Spinal cord (tissue), 10 donors: ENCODE measurements around the gene CCR9. TPM values are rescaled to one million over a fixed set of nuclear protein-coding genes. Genes with fewer than 3 reads are reported as not detected.

ENCODE experiments used
- DNase-seq, 6 donors: peaks; one replicate each; pipeline versions ENCODE4 v3.0.0 to v3.0.0-alpha.2; 2013 to 2015; ENCODE audit warnings: low spot score in 6 of 6, low read depth in 4 of 6
- H3K27ac ChIP-seq: one replicate; pipeline ENCODE4 v1.5.1; 2013; ENCODE audit warnings: low read depth, low read length, control low read depth
- H3K27me3 ChIP-seq: one replicate; pipeline ENCODE4 v1.6.1; 2013; ENCODE audit warnings: low read length; ENCODE audit not compliant: control insufficient read depth, insufficient read depth
- H3K36me3 ChIP-seq: one replicate; pipeline ENCODE4 v1.6.1; 2013; ENCODE audit warnings: low read length; ENCODE audit not compliant: control insufficient read depth, insufficient read depth
- H3K4me1 ChIP-seq: one replicate; pipeline ENCODE4 v1.6.1; 2013; ENCODE audit warnings: low read length; ENCODE audit not compliant: control insufficient read depth, insufficient read depth
- H3K4me3 ChIP-seq: one replicate; pipeline ENCODE4 v1.5.1; 2013; ENCODE audit warnings: low read depth, low read length, control low read depth
- H3K9me3 ChIP-seq: one replicate; pipeline ENCODE4 v1.6.1; 2013; ENCODE audit warnings: low read length; ENCODE audit not compliant: control insufficient read depth, insufficient read depth
- WGBS: methylation state at CpG from one replicate; pipeline ENCODE4 v1.1.5; 2013; ENCODE audit warnings: missing lambda C conversion rate; ENCODE audit not compliant: insufficient coverage; 5-methylcytosine and 5-hydroxymethylcytosine counted together
- polyA plus RNA-seq, 2 donors: library from polyadenylated mRNA; unstranded; fragments of 120-200 nt; gene quantifications; one replicate each; pipeline ENCODE4 v1.2.1, GENCODE V29; 2013; ENCODE audit not compliant: insufficient read length in 2 of 2
- total RNA-seq, 2 donors: library from RNA; depleted of rRNA in 1 of 2; stranded (reverse); fragments of 120-200 nt in 1 of 2; fragments of >200 nt in 1 of 2; gene quantifications; one replicate each; pipeline versions ENCODE4 v1.2.3 to v1.2.4, GENCODE V29; 2013 to 2014
- donor health status: healthy.

CCR9 gene
- total and polyA plus RNA-seq, 4 donors = 0.19 to 2.0 (median 0.40) TPM

DNA sequence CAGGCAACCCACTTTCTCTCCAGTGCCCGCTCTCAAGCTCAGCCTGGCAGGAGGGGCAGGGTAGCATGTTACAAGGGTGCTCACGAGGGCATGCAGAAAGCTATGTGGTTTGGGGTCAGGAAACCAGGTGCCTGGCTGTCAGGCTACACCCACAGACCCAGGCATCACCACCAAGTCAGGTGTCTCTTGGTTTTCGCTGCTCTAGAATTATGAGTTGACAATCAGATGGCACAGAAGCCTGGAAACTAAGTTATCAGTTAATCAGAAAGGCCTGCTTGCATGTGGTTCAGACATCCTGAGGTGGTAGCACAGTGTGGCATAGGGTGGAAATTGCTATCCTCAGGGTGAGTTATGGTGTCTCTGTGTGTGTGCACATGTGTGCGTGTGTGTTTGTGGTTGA lies 16.2 kb upstream of the CCR9 start:
- H3K27ac ChIP-seq = no peak overlapping the region
- no peaks in the 10 kb centered on the region for H3K4me1 ChIP-seq
- H3K27me3 ChIP-seq = no peaks in the 10 kb centered on the region
- no peaks in the 10 kb centered on the region for H3K9me3 ChIP-seq
- H3K4me3 ChIP-seq = no peak overlapping the region
- H3K36me3 ChIP-seq = no peaks in the 10 kb centered on the region
- WGBS = 86% methylated on average over 2 of the region's 4 CpGs
- DNase-seq = no peak

DNA sequence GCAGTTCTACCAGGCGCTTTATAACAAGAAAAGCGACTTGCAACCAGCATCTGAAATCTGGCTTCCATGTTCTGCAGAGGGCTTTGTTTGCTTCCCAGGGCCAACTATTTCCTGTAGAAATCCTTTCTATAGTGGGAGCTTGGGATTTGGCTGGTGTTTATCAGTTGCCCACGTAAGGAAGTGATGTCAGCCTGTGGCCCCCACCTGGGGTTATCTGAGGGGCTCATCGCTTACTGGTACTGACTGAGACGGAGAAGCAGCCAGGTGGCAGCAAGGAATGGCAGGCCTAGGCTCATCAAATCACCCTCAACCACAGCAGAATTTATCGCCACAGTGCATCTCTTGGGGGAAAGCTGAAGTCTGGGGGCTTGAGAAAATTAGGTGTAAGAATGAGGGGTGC lies 14.6 kb upstream of the CCR9 start:
- Histone ChIP-seq H3K4me3 (no peak overlapping the region), H3K4me1 (no peaks in the 10 kb centered on the region), H3K27ac (no peak overlapping the region), H3K27me3 (no peaks in the 10 kb centered on the region), H3K9me3 (no peaks in the 10 kb centered on the region), H3K36me3 (no peaks in the 10 kb centered on the region)
- 100% methylated on average over 2 of the region's 6 CpGs for WGBS
- DNase-seq = no peak

GRCh38 chr3:45872569-45872968 lies 13.8 kb upstream of the CCR9 start:
- WGBS = 60% methylated on average over 2 of the region's 2 CpGs
- H3K9me3 ChIP-seq = no peaks in the 10 kb centered on the region
- DNase-seq = no peak
- no peaks in the 10 kb centered on the region for H3K36me3 ChIP-seq
- H3K27me3 ChIP-seq = no peaks in the 10 kb centered on the region
- H3K4me3 ChIP-seq = no peak overlapping the region
- H3K4me1 ChIP-seq = no peaks in the 10 kb centered on the region
- no peak overlapping the region for H3K27ac ChIP-seq

GRCh38 chr3:45873036-45873435 lies 13.3 kb upstream of the CCR9 start:
- no peak overlapping the region for H3K27ac ChIP-seq
- no peaks in the 10 kb centered on the region for H3K9me3 ChIP-seq
- H3K27me3 ChIP-seq = no peaks in the 10 kb centered on the region
- no peak for DNase-seq
- H3K36me3 ChIP-seq = no peaks in the 10 kb centered on the region
- H3K4me1 ChIP-seq = no peaks in the 10 kb centered on the region
- H3K4me3 ChIP-seq = no peak overlapping the region

- Histone ChIP-seq H3K27ac (no peak overlapping the region), H3K4me3 (no peak overlapping the region), H3K4me1 (no peaks in the 10 kb centered on the region), H3K27me3 (no peaks in the 10 kb centered on the region), H3K9me3 (no peaks in the 10 kb centered on the region), H3K36me3 (no peaks in the 10 kb centered on the region)
- DNase-seq = no peak
- WGBS = 92% methylated on average over 4 of the region's 4 CpGs
Observed at GRCh38 chr3:45873638-45874037, 12.7 kb upstream of the CCR9 start.

DNA sequence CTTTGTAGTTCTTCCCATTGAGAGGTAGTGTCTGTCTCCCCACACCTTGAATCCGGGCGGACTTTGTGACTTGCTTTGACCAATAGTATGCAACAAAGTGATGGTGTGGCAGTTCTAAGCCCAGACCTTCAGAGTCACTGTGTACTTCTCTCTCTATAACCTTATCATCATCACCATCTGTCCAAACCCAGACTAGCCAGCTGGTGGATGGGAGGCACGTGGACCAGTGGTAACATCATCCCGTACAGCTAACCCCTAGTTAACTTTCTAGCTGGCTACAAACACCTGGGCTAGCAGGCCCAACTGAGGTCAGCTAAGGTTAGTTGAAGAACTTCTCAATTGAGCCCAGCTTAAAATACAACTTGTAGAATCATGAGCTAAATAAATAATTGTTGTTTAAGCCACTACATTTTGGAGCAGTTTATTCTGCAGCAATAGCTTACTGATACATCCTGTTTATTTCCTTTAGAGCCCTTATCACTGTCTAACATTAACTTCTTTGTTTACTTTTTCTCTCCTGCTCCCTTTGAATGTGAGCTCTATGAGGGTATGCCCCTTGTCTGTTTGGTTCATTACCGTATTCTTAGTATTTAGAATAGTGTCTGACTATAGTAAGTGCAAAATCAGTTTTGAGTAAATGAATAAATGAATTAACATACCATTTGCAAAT lies 11.5 kb upstream of the CCR9 start:
- Histone ChIP-seq H3K4me1 (no peaks in the 10 kb centered on the region), H3K4me3 (no peak overlapping the region), H3K36me3 (no peaks in the 10 kb centered on the region), H3K27me3 (no peaks in the 10 kb centered on the region), H3K9me3 (no peaks in the 10 kb centered on the region), H3K27ac (no peak overlapping the region)
- no peak for DNase-seq
- no CpG with 5 or more reads among the region's 5 CpGs for WGBS

DNA sequence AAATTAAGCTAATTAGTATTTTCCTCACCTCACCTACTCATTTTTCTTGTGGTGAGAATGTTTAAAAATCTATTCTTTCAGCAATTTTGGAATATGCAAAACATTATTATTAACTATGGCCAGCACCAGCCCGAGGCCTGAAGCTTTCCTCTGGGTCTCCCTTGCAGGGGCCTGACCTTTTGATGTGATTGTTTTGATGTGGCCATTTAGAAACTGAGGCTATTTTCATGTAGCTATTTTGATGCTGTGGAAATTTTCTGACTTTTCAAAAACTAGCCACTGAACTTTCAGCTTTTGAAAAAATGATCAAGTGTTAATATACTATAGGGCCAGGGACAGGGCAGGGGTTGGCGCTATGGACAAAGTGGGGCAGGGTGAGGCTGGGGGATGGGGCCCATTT lies 8.2 kb upstream of the CCR9 start:
- WGBS = no CpG with 5 or more reads among the region's 2 CpGs
- Histone ChIP-seq H3K4me3 (no peak overlapping the region), H3K27me3 (no peaks in the 10 kb centered on the region), H3K27ac (no peak overlapping the region), H3K4me1 (no peaks in the 10 kb centered on the region), H3K9me3 (no peaks in the 10 kb centered on the region), H3K36me3 (no peaks in the 10 kb centered on the region)
- DNase-seq = no peak

DNA sequence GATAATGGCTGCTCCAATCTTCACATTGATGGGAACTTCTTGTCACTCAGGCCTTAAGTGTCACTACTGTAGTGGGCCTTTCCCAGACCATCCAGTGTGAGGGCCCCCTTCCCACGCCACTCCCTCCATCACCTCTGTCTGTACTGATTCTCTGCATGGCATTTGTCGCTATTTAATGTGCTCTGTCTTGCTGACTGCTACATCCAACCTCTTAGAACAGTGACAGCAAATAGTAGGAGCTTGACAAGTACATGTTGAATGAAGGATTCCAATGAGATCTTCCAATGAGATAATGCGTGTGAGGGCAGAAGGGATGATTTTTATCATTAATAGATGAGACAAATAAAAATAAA lies 5.6 kb upstream of the CCR9 start:
- Histone ChIP-seq H3K4me3 (no peak overlapping the region), H3K27ac (no peak overlapping the region), H3K36me3 (no peaks in the 10 kb centered on the region), H3K4me1 (no peaks in the 10 kb centered on the region), H3K9me3 (no peaks in the 10 kb centered on the region), H3K27me3 (no peaks in the 10 kb centered on the region)
- 93% methylated on average over 2 of the region's 3 CpGs for WGBS
- DNase-seq = no peak

DNA sequence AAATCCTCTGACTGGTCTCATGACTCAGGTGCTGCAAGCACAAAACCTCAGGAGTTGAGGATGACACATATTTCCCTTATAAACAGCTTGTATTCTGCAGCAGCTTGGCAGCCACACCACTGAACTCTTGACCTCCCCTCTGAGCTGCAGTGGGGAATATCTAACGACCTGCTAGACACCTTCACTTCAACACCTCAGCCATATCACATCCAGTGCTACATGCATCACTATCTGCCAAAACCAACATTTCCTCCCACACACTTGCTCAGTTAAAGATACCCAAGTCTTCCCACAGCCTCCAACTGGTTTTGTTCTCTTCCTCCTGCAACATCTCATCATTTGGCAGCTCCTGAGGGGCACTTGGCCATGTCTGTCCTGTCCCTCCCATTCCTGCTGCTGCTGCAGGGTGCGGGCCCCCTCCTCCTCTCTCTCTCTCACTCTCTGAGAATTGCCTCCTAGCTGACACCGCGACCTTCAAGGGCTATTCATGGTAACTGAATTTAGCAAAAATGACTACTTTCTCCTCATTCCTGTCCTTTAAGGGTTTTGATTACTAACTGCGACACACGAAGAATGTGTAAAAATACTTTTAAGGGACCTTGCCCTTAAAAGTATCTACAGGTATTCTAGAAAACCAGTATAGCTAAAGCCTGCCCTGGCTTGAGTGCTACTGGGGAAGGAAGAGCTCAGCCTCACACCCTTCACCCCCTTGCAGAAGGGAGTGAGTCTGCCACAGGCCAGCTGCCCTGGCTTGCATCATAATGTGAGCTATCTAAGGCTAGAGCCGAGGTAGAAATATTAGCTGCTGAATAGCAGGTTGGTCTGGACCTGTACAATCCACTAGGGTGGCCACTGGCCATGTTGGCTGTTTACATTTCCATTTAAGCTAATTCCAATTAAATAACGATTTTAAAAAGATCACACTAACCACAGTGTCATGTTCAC lies 5.0 kb upstream of the CCR9 start:
- Histone ChIP-seq H3K4me3 (no peak overlapping the region), H3K27ac (no peak overlapping the region)
- 51% methylated on average over 3 of the region's 8 CpGs for WGBS

More for the DNA sequence above, 5.0 kb upstream of the CCR9 start:
- no peaks in the 10 kb centered on the region for H3K9me3 ChIP-seq
- no peaks in the 10 kb centered on the region for H3K36me3 ChIP-seq
- H3K4me1 ChIP-seq = no peaks in the 10 kb centered on the region
- DNase-seq = no peak
- no peaks in the 10 kb centered on the region for H3K27me3 ChIP-seq
